AG08396 (cell line): ENCODE data around the gene ZNF225.
"Not testable (repeated sequence)": the region's sequence is repeated elsewhere in the genome, so short reads cannot be mapped to it uniquely, and the experiment has no call there.

Experiments used
- DNase-seq: peaks from one replicate; pipeline ENCODE4 v3.0.0; 2012; ENCODE audit warnings: low spot score, mixed read lengths

The ZNF225 gene

GRCh38 chr19:44113138-44113783 lies at the start of gene ZNF225:
ZNF225 (plus strand) TSS chr19:44113399; CDS start chr19:44115828, 2,429 bp downstream.
- DNase-seq, result peak; percentile 90

GRCh38 chr19:44066305-44066704 lies 46.9 kb upstream of the ZNF225 start:
- DNase-seq, result no peak

- no peak for DNase-seq
These were observed 43.8 kb upstream of the ZNF225 start for GRCh38 chr19:44069415-44069814.

- peak; percentile 89 for DNase-seq
These were observed 41.2 kb upstream of the ZNF225 start, which contains the start of gene ZNF284 for GRCh38 chr19:44071824-44072542. ZNF284 (plus strand) TSS chr19:44072159; CDS start chr19:44076390, 4,231 bp downstream.

GRCh38 chr19:44072543-44073401 lies 40.4 kb upstream of the ZNF225 start:
- peak; percentile 17 for DNase-seq

- DNase-seq, result no peak
These were observed 36.9 kb upstream of the ZNF225 start for GRCh38 chr19:44076325-44076724.

- DNase-seq, result no peak
These were observed 21.1 kb upstream of the ZNF225 start for GRCh38 chr19:44092108-44092507.

- DNase-seq, result peak; percentile 89
These were observed 19.1 kb upstream of the ZNF225 start, which contains the start of gene ZNF224 for GRCh38 chr19:44093931-44094765. ZNF224 (plus strand) TSS chr19:44094361; CDS start chr19:44097874, 3,513 bp downstream.

- DNase-seq, result no peak
These were observed 5.4 kb upstream of the ZNF225 start for GRCh38 chr19:44107751-44108150.

GRCh38 chr19:44109458-44109857 lies 3.7 kb upstream of the ZNF225 start:
- DNase-seq, result no peak

- DNase-seq, result peak; percentile 51
These were observed 1.2 kb upstream of the ZNF225 start for GRCh38 chr19:44111910-44112463.

GRCh38 chr19:44112802-44113137 lies 429 bp upstream of the ZNF225 start:
- DNase-seq, result no peak

- DNase-seq, result peak; percentile 16
These were observed 688 bp downstream of the ZNF225 start for GRCh38 chr19:44113784-44114390.

GRCh38 chr19:44121162-44121561 lies 8.0 kb downstream of the ZNF225 start:
- not testable (repeated sequence) for DNase-seq

- DNase-seq, result no peak
These were observed 18.8 kb downstream of the ZNF225 start for GRCh38 chr19:44131955-44132354.

GRCh38 chr19:44141191-44142058 lies 28.2 kb downstream of the ZNF225 start, which contains the start of gene ZNF234:
ZNF234 (plus strand) TSS chr19:44141554; CDS start chr19:44144633, 3,079 bp downstream.
- peak; percentile 89 for DNase-seq

- DNase-seq, result peak; percentile 14
These were observed 28.8 kb downstream of the ZNF225 start for GRCh38 chr19:44142059-44142433.

GRCh38 chr19:44149776-44150175 lies 36.6 kb downstream of the ZNF225 start:
- no peak for DNase-seq

- no peak for DNase-seq
These were observed 38.3 kb downstream of the ZNF225 start for GRCh38 chr19:44151491-44151890.

GRCh38 chr19:44156475-44156874 lies 43.3 kb downstream of the ZNF225 start:
- DNase-seq, result no peak
